Measurements from ENCODE around the gene LDB3. TPM values are rescaled to one million over a fixed set of nuclear protein-coding genes. Genes with fewer than 3 reads are reported as not detected.

LDB3 gene
- total and polyA plus RNA-seq, 10 donors: 0.14 to 1.2 (median 0.36) TPM; not detected in 2

DNA sequence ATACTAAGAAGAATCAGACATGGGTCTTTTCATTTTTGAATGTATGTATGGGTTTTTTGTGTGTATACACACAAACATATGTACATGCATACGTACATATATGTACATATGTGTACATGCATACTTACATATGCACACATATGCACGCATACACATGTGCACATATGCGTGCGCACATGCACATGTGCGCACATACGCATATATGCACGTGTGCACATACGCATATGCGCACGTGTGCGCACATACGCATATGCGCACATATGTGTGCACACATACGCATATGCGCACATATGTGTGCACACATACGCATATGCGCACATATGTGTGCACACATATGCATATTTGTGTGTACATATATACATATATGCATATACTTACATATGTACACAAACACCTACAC is 83.2 kb downstream of the LDB3 start:
- H3K36me3 ChIP-seq: no peaks in the 10 kb centered on the region
- DNase-seq: no peak
- H3K4me3 ChIP-seq: no peak overlapping the region
- TF ChIP-seq POLR2AphosphoS5 (IDR thresholded peaks at IDR 0.05) (no peak), POLR2A (IDR thresholded peaks at IDR 0.05) (no peak)
- TF ChIP-seq, protein P1, sequence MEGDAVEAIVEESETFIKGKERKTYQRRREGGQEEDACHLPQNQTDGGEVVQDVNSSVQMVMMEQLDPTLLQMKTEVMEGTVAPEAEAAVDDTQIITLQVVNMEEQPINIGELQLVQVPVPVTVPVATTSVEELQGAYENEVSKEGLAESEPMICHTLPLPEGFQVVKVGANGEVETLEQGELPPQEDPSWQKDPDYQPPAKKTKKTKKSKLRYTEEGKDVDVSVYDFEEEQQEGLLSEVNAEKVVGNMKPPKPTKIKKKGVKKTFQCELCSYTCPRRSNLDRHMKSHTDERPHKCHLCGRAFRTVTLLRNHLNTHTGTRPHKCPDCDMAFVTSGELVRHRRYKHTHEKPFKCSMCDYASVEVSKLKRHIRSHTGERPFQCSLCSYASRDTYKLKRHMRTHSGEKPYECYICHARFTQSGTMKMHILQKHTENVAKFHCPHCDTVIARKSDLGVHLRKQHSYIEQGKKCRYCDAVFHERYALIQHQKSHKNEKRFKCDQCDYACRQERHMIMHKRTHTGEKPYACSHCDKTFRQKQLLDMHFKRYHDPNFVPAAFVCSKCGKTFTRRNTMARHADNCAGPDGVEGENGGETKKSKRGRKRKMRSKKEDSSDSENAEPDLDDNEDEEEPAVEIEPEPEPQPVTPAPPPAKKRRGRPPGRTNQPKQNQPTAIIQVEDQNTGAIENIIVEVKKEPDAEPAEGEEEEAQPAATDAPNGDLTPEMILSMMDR (IDR thresholded peaks at IDR 0.05 in 8 of 11, conservative IDR thresholded peaks at IDR 0.05 in 3 of 11): no peak
- peaks cover 3 to 48% (median 27%) of the 10 kb centered on the region in 6 donors for H3K4me1 ChIP-seq
- 82 to 97% (median 96%) methylated on average over 17 of the region's 17 CpGs for WGBS, 5 donors
- H3K9me3 ChIP-seq: no peaks in the 10 kb centered on the region
- peaks cover 0 to 80% (median 21%) of the 10 kb centered on the region in 7 donors for H3K27me3 ChIP-seq (replicated peaks in 1 of 7)
- intact Hi-C loops (cut with DNase I; ENCODE audit: low total_unique reads): no loop called here
- no peak overlapping the region for H3K27ac ChIP-seq

DNA sequence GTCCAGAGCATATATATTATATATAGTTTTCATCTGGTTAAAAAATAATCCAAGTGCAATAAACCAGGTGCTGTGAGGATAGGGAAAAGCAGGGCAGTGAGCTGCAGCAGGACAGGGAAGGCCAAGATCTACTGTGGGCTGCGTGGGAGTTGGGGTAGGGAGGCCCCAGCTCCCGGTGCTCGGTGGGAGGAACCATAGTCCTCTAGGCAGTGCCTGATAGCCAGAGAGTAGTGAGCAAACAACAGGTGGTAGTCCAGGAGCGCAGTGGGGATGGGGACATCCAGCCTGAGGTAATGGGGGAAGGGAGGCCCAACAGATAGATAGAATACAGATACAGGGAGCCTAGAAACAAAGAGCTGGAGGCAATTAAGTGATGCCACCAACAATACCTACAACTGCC is 84.0 kb downstream of the LDB3 start:
- Histone ChIP-seq H3K9me3 (no peaks in the 10 kb centered on the region), H3K27me3 (replicated peaks in 1 of 7) (peaks cover 0 to 84% (median 25%) of the 10 kb centered on the region in 7 donors), H3K4me3 (no peak overlapping the region), H3K36me3 (no peaks in the 10 kb centered on the region), H3K27ac (no peak overlapping the region), H3K4me1 (peaks cover 5 to 46% (median 29%) of the 10 kb centered on the region in 6 donors)
- TF ChIP-seq POLR2A (IDR thresholded peaks at IDR 0.05) (no peak), POLR2AphosphoS5 (IDR thresholded peaks at IDR 0.05) (no peak)
- TF ChIP-seq, protein P1 (IDR thresholded peaks at IDR 0.05 in 8 of 11, conservative IDR thresholded peaks at IDR 0.05 in 3 of 11): no peak
- WGBS, 5 donors: 81 to 94% (median 84%) methylated on average over 4 of the region's 4 CpGs
- intact Hi-C loops (cut with DNase I; ENCODE audit: low total_unique reads): no loop called here
- no peak for DNase-seq

DNA sequence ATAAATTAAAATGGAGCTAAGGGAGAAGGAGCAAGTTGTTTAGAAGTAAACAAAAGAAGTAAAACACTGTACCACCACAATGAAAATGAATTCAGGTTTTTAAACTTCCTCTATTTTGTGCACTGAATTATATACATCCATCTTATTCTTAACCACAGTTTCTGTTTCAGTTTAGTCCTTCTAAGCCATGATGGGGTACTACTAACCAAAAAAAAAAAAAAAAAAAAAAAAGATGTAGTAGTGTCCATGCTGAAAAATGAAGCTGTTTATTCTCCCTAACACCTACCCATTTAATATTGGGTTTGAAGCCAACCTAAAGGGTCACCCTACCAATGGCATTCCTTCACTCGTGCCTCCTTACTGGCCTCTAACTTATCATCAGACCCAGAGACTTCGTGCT is 84.7 kb downstream of the LDB3 start:
- no peak for DNase-seq
- TF ChIP-seq, protein P1 (IDR thresholded peaks at IDR 0.05 in 8 of 11, conservative IDR thresholded peaks at IDR 0.05 in 3 of 11): no peak
- no peak for TF ChIP-seq POLR2AphosphoS5 (IDR thresholded peaks at IDR 0.05)
- no peak for TF ChIP-seq POLR2A (IDR thresholded peaks at IDR 0.05)
- Histone ChIP-seq H3K36me3 (no peaks in the 10 kb centered on the region), H3K27ac (no peak overlapping the region), H3K4me1 (peaks cover 8 to 46% (median 29%) of the 10 kb centered on the region in 6 donors), H3K9me3 (no peaks in the 10 kb centered on the region), H3K4me3 (no peak overlapping the region), H3K27me3 (replicated peaks in 1 of 7) (peaks cover 0 to 91% (median 32%) of the 10 kb centered on the region in 7 donors)
- WGBS, 5 donors: 88 to 96% (median 90%) methylated on average over 2 of the region's 2 CpGs
- intact Hi-C loops (cut with DNase I; ENCODE audit: low total_unique reads): no loop called here

DNA sequence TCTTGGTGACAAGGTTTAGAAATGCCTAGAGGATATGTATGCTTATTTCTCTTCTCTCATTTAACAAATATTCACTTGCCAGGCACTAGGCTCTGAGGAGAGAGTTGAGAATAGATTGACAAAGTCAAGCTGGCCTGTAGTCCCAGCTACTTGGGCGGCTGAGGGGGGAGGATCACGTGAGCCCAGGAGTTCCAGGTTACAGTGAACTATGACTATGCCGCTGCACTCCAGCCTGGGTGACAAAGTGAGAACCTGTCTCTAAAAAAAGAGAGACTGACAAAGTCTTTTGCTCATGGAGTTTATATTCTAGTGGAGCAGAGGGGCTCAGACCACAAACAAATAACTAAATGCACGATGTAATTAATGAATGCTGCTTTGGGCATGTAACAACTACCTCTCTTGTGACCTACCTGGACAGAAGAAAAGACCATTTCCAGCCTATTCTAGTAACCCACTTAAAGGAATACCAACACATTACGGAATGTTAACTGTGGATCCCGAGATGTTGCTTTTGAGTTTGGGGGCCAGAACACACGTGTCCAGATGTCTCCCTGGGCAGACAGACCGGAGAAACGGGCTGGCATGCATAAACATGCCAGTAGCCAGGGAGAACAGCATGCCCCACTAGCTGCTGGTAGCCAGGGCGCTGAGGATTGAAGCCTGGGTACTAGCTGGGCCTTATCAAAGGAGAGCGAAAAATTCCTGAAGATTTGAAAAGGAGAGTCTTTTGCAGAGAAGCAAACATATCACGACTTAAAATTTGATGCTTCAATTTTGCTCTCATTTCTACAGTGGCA is 85.5 kb downstream of the LDB3 start:
- 83 to 91% (median 89%) methylated on average over 12 of the region's 12 CpGs for WGBS, 5 donors
- Histone ChIP-seq H3K27me3 (replicated peaks in 1 of 7) (peaks cover 0 to 92% (median 35%) of the 10 kb centered on the region in 7 donors), H3K4me3 (no peak overlapping the region), H3K36me3 (no peaks in the 10 kb centered on the region), H3K4me1 (peaks cover 8 to 47% (median 29%) of the 10 kb centered on the region in 6 donors), H3K27ac (no peak overlapping the region), H3K9me3 (no peaks in the 10 kb centered on the region)
- TF ChIP-seq, protein P1 (IDR thresholded peaks at IDR 0.05 in 8 of 11, conservative IDR thresholded peaks at IDR 0.05 in 3 of 11): no peak
- TF ChIP-seq POLR2A (IDR thresholded peaks at IDR 0.05) (no peak), POLR2AphosphoS5 (IDR thresholded peaks at IDR 0.05) (no peak)
- DNase-seq: no peak
- intact Hi-C loops (cut with DNase I; ENCODE audit: low total_unique reads): no loop called here

Data from spleen (tissue), 11 donors.